H1 (cell line): Measurements from ENCODE around the gene HM13. TPM values are rescaled to one million over a fixed set of nuclear protein-coding genes. Genes with fewer than 3 reads are reported as not detected.

Experiments used
- CTCF ChIA-PET: fragments of 300-600 bp; sonication (Branson Sonifier 250); formaldehyde crosslinking; loops from one replicate; lab custom pipeline; 2021; ENCODE audit not compliant: partially characterized antibody; lab: Charles Lee
- POLR2A ChIA-PET: fragments of 300-600 bp; sonication (Branson Sonifier 250); formaldehyde crosslinking; loops from one replicate; lab custom pipeline; 2021; ENCODE audit warnings: inconsistent platforms; ENCODE audit not compliant: partially characterized antibody; lab: Charles Lee
- DNase-seq, 2 experiments: peaks; one replicate each; pipeline versions ENCODE4 v3.0.0 to v3.0.0-alpha.2; 2010 to 2022; ENCODE audit warnings: low spot score in 2 of 2, low read depth in 1 of 2, mixed read lengths in 1 of 2
- FAIRE-seq: peaks from 2 replicates; lab custom pipeline; 2011; peaks lifted over from hg19 to GRCh38; lab: Jason Lieb, UNC
- H2AFZ ChIP-seq: 2 replicates; pipeline ENCODE4 v1.8.1; 2012; ENCODE audit warnings: low read length, inconsistent platforms
- H2AK5ac ChIP-seq: 2 replicates; pipeline ENCODE4 v1.6.1; 2013; ENCODE audit warnings: low read depth, low read length
- H2BK120ac ChIP-seq: replicated peaks from 2 replicates; pipeline ENCODE3; 2013; ENCODE audit warnings: low read depth, low read length, inconsistent platforms
- H2BK12ac ChIP-seq: 2 replicates; pipeline ENCODE4 v1.6.1; 2013; ENCODE audit warnings: low read depth, low read length
- H2BK15ac ChIP-seq: 2 replicates; pipeline ENCODE4 v1.6.1; 2013; ENCODE audit warnings: low read length
- H2BK20ac ChIP-seq: 2 replicates; pipeline ENCODE4 v1.6.1; 2013; ENCODE audit warnings: low read length
- H2BK5ac ChIP-seq: 2 replicates; pipeline ENCODE4 v1.6.1; 2013; ENCODE audit warnings: low read depth, low read length
- H3K14ac ChIP-seq: 2 replicates; pipeline ENCODE4 v1.6.1; 2013; ENCODE audit warnings: inconsistent platforms; ENCODE audit not compliant: insufficient read length
- H3K18ac ChIP-seq: 2 replicates; pipeline ENCODE4 v1.6.1; 2013; ENCODE audit warnings: low read length; ENCODE audit errors: extremely low read depth
- H3K23ac ChIP-seq: 2 replicates; pipeline ENCODE4 v1.6.1; 2013; ENCODE audit warnings: inconsistent platforms; ENCODE audit not compliant: insufficient read length
- H3K23me2 ChIP-seq: 2 replicates; pipeline ENCODE4 v1.6.1; 2013; ENCODE audit warnings: low read depth, low read length
- H3K27ac ChIP-seq: 2 replicates; pipeline ENCODE4 v1.6.1; 2011; ENCODE audit warnings: low read depth, low read length, inconsistent platforms
- H3K27me3 ChIP-seq, 4 experiments: replicated peaks in 1 of 4; 1 replicate in 1 of 4; 2 replicates in 3 of 4; pipeline versions ENCODE4 v1.6.1 to v1.8.1; 2011 to 2013; ENCODE audit warnings: low read length in 3 of 4, mild to moderate bottlenecking in 3 of 4, inconsistent platforms in 2 of 4, mixed read lengths in 2 of 4, moderate library complexity in 1 of 4; ENCODE audit not compliant: control insufficient read depth in 3 of 4, insufficient read depth in 3 of 4; ENCODE audit errors: extremely low read depth in 1 of 4
- H3K36me3 ChIP-seq, 4 experiments: 2 replicates each; pipeline versions ENCODE4 v1.6.1 to v1.8.1; 2011 to 2013; ENCODE audit warnings: mild to moderate bottlenecking in 4 of 4, low read length in 3 of 4, moderate library complexity in 2 of 4, control low read depth in 1 of 4, inconsistent platforms in 1 of 4; ENCODE audit not compliant: insufficient read depth in 4 of 4, control insufficient read depth in 2 of 4
- H3K4ac ChIP-seq: replicated peaks from 2 replicates; pipeline ENCODE3; 2013; ENCODE audit warnings: low read length, low read depth, mixed read lengths, inconsistent platforms; ENCODE audit not compliant: insufficient read length
- H3K4me1 ChIP-seq, 4 experiments: replicated peaks in 1 of 4; 1 replicate in 1 of 4; 2 replicates in 3 of 4; pipeline versions ENCODE4 v1.6.1 to v1.8.1; 2011 to 2013; ENCODE audit warnings: low read length in 3 of 4, inconsistent platforms in 2 of 4, mixed read lengths in 1 of 4; ENCODE audit not compliant: insufficient read depth in 4 of 4, control insufficient read depth in 3 of 4
- H3K4me2 ChIP-seq, 2 experiments: 2 replicates each; pipeline versions ENCODE4 v1.6.1 to v1.8.1; 2011 to 2013; ENCODE audit warnings: low read depth in 2 of 2, low read length in 2 of 2, control low read depth in 1 of 2, inconsistent platforms in 1 of 2, mild to moderate bottlenecking in 1 of 2; ENCODE audit not compliant: insufficient read depth in 1 of 2
- H3K4me3 ChIP-seq, 4 experiments: fragments of 200-600, 300-600 bp in 1 of 4; sonication (generic), shearing (Covaris generic), sonication (Bioruptor Twin) in 1 of 4; 2 replicates each; pipeline versions ENCODE4 v1.5.1 to v1.8.1; 2011 to 2016; ENCODE audit warnings: low read length in 4 of 4, low read depth in 3 of 4, control low read depth in 2 of 4, inconsistent platforms in 2 of 4, mild to moderate bottlenecking in 2 of 4, mixed read lengths in 1 of 4, moderate library complexity in 1 of 4; ENCODE audit not compliant: insufficient read depth in 2 of 4; ENCODE audit errors: extremely low read depth in 1 of 4
- H3K56ac ChIP-seq: replicated peaks from 2 replicates; pipeline ENCODE3; 2013; ENCODE audit warnings: low read depth, mild to moderate bottlenecking, mixed read lengths, low read length, inconsistent platforms; ENCODE audit not compliant: insufficient read length
- H3K79me1 ChIP-seq: 2 replicates; pipeline ENCODE4 v1.6.1; 2013; ENCODE audit warnings: low read depth, low read length, control low read depth
- H3K79me2 ChIP-seq, 2 experiments: 2 replicates each; pipeline versions ENCODE4 v1.6.1 to v1.8.1; 2012 to 2013; ENCODE audit warnings: low read length in 2 of 2, mild to moderate bottlenecking in 2 of 2, inconsistent platforms in 1 of 2; ENCODE audit not compliant: insufficient read depth in 2 of 2, control insufficient read depth in 1 of 2
- H3K9ac ChIP-seq, 4 experiments: replicated peaks in 1 of 4; 1 replicate in 1 of 4; 2 replicates in 3 of 4; pipeline versions ENCODE4 v1.6.1 to v1.8.1; 2011 to 2013; ENCODE audit warnings: low read depth in 3 of 4, low read length in 3 of 4, control low read depth in 2 of 4, mild to moderate bottlenecking in 2 of 4, moderate library complexity in 2 of 4, inconsistent platforms in 1 of 4; ENCODE audit errors: extremely low read depth in 1 of 4
- H3K9me3 ChIP-seq, 2 experiments: 2 replicates each; pipeline versions ENCODE4 v1.6.1 to v1.8.1; 2012 to 2013; ENCODE audit warnings: mild to moderate bottlenecking in 2 of 2, moderate library complexity in 2 of 2, control low read depth in 1 of 2, inconsistent platforms in 1 of 2, low read depth in 1 of 2, low read length in 1 of 2, mixed read lengths in 1 of 2; ENCODE audit not compliant: insufficient read depth in 2 of 2
- H4K20me1 ChIP-seq, 2 experiments: replicated peaks in 1 of 2; 2 replicates each; pipeline versions ENCODE3 to v1.8.1; 2011 to 2013; ENCODE audit warnings: inconsistent platforms in 2 of 2, low read length in 2 of 2, mild to moderate bottlenecking in 1 of 2; ENCODE audit not compliant: insufficient read depth in 2 of 2, control insufficient read depth in 1 of 2
- H4K5ac ChIP-seq: 2 replicates; pipeline ENCODE4 v1.6.1; 2013; ENCODE audit warnings: low read length, low read depth, mixed read lengths, inconsistent platforms; ENCODE audit not compliant: insufficient read length
- H4K8ac ChIP-seq: 2 replicates; pipeline ENCODE4 v1.8.0; 2013; ENCODE audit warnings: mild to moderate bottlenecking, moderate library complexity, low read length, inconsistent platforms; ENCODE audit not compliant: insufficient read depth; ENCODE audit errors: extremely low read depth
- H4K91ac ChIP-seq: replicated peaks from 2 replicates; pipeline ENCODE3; 2013; ENCODE audit warnings: low read length, mixed read lengths, inconsistent platforms; ENCODE audit not compliant: insufficient read length
- BCL11A ChIP-seq, 2 experiments: IDR thresholded peaks; one replicate each; pipeline ENCODE4 v1.6.1; 2011; ENCODE audit warnings: low read depth in 2 of 2, low read length in 2 of 2, mild to moderate bottlenecking in 2 of 2
- CBX8 ChIP-seq: fragments of 300-800, 300-1000 bp; sonication (generic); IDR thresholded peaks from 2 replicates; pipeline ENCODE4 v1.7.1; 2016; ENCODE audit warnings: low read depth, low read length, borderline replicate concordance
- CHD1 ChIP-seq: IDR thresholded peaks from 2 replicates; pipeline ENCODE4 v1.6.1; 2012; ENCODE audit warnings: low read depth, low read length, improper control_type of control experiment
- CHD2 ChIP-seq: IDR thresholded peaks from 2 replicates; pipeline ENCODE4 v1.6.1; 2012; ENCODE audit warnings: low read length, improper control_type of control experiment
- JUN ChIP-seq: IDR thresholded peaks from 2 replicates; pipeline ENCODE4 v1.6.1; 2011; ENCODE audit warnings: low read depth, mild to moderate bottlenecking, improper control_type of control experiment, low read length
- MAFK ChIP-seq: IDR thresholded peaks from 2 replicates; pipeline ENCODE4 v1.6.1; 2012; ENCODE audit warnings: low read depth, mild to moderate bottlenecking, improper control_type of control experiment, low read length
- PHF8 ChIP-seq: fragments of 200-600 bp; sonication (generic); conservative IDR thresholded peaks from 2 replicates; pipeline ENCODE4 v1.7.1; 2012; ENCODE audit warnings: low read depth, mild to moderate bottlenecking, inconsistent platforms, low read length, moderate library complexity
- POLR2A ChIP-seq, 2 experiments: IDR thresholded peaks; 1 replicate in 1 of 2; 2 replicates in 1 of 2; pipeline ENCODE4 v1.6.1; 2011; ENCODE audit warnings: low read depth in 2 of 2, low read length in 2 of 2, mild to moderate bottlenecking in 2 of 2; ENCODE audit errors: control extremely low read depth in 1 of 2
- RXRA ChIP-seq: IDR thresholded peaks from 2 replicates; pipeline ENCODE4 v1.6.1; 2011; ENCODE audit warnings: low read depth, mild to moderate bottlenecking, low read length, moderate library complexity; ENCODE audit not compliant: insufficient read depth
- SIN3A ChIP-seq, 2 experiments: IDR thresholded peaks in 1 of 2; conservative IDR thresholded peaks in 1 of 2; 2 replicates each; pipeline ENCODE4 v1.6.1; 2011 to 2012; ENCODE audit warnings: low read length in 2 of 2, improper control_type of control experiment in 1 of 2, low read depth in 1 of 2, mild to moderate bottlenecking in 1 of 2
- SIRT6 ChIP-seq: IDR thresholded peaks from one replicate; pipeline ENCODE4 v1.7.1; 2012; ENCODE audit warnings: low read length, inconsistent platforms
- TAF1 ChIP-seq: IDR thresholded peaks from 2 replicates; pipeline ENCODE4 v1.6.1; 2011; ENCODE audit warnings: mild to moderate bottlenecking, low read depth, low read length
- TCF12 ChIP-seq: IDR thresholded peaks from 2 replicates; pipeline ENCODE4 v1.6.1; 2011; ENCODE audit warnings: low read depth, mild to moderate bottlenecking, low read length
- ZNF274 ChIP-seq: IDR thresholded peaks from 2 replicates; pipeline ENCODE4 v1.7.0; 2012; ENCODE audit warnings: low read length, borderline replicate concordance; ENCODE audit errors: extremely low read depth
- WGBS, 2 experiments: shearing (Covaris generic) in 1 of 2; methylation state at CpG; one replicate each; pipeline versions ENCODE4 v1.1.6 to v1.1.7; 2013 to 2015; ENCODE audit warnings: low lambda C conversion rate in 2 of 2, mixed read lengths in 2 of 2, inconsistent platforms in 1 of 2, low coverage in 1 of 2, missing lambda C conversion rate in 1 of 2; ENCODE audit not compliant: insufficient replicate concordance in 2 of 2, insufficient coverage in 1 of 2, insufficient read length in 1 of 2; ENCODE audit errors: extremely low coverage in 1 of 2, missing lambda C conversion rate in 1 of 2; 5-methylcytosine and 5-hydroxymethylcytosine counted together
- polyA plus RNA-seq, 7 experiments: library from polyadenylated mRNA; depleted of rRNA in 3 of 7; stranded (reverse) in 5 of 7; unstranded in 2 of 7; fragments of >200 nt in 5 of 7; fragments of 200-250 nt in 2 of 7; gene quantifications; 1 replicate in 5 of 7; 2 replicates in 1 of 7; 4 replicates in 1 of 7; pipeline versions ENCODE4 v1.2.1 to v1.2.3, GENCODE V29; 2011 to 2013; ENCODE audit warnings: missing spikeins in 2 of 7, mixed read lengths in 2 of 7
- total RNA-seq: library from RNA; stranded (reverse); fragmentation: NEBNext Ultra II Directional; extraction: Animal tissue kit (Norgen Biotek cat#: 25700); gene quantifications from 2 replicates; pipeline ENCODE4 v1.2.1, GENCODE V29; 2021

HM13 gene
- total and polyA plus RNA-seq, 2 of the 8 experiments (the other 6 are each of a cell fraction or from before 2014, with no cell fraction given) = 118 to 183 TPM

- Histone ChIP-seq H2BK20ac (no peak overlapping the region), H4K5ac (no peak overlapping the region), H2BK15ac (no peak overlapping the region), H2BK5ac (no peak overlapping the region), H3K9me3 (no peaks in the 10 kb centered on the region), H3K27me3 (no peaks in the 10 kb centered on the region), H3K23me2 (no peaks in the 10 kb centered on the region), H3K79me1 (no peaks in the 10 kb centered on the region), H3K4ac (no peak overlapping the region), H2AFZ (no peak overlapping the region), H3K18ac (no peak overlapping the region), H3K4me3 (no peak overlapping the region), H3K56ac (no peak overlapping the region), H3K27ac (peak overlapping the region; percentile 44; the same call in 1 of the 2 replicates), H4K91ac (no peak overlapping the region), H3K9ac (0 out of 7 replicates have a peak overlapping the region, but pooled peaks of 1 of the 4 experiments have one; percentile 3), H4K20me1 (peaks cover 2% of the 10 kb centered on the region in 2 experiments), H2AK5ac (no peak overlapping the region), H2BK12ac (no peak overlapping the region), H3K79me2 (no peaks in the 10 kb centered on the region), H3K23ac (no peak overlapping the region), H4K8ac (no peak overlapping the region), H3K36me3 (peaks cover 25 to 39% (median 37%) of the 10 kb centered on the region in 4 experiments), H3K14ac (no peak overlapping the region), H2BK120ac (no peak overlapping the region), H3K4me2 (no peak overlapping the region), H3K4me1 (peaks cover 0 to 6% (median under 1%) of the 10 kb centered on the region in 4 experiments; a peak in 3 of 7 replicates)
- peak in 1 of 2 experiments; percentile 86 for DNase-seq
- CTCF ChIA-PET = interaction anchor here (0.6 to 30.5 kb wide), 24 partner anchors 9 to 168 kb away, joined by 3 to 1559 read pairs (median 6); partner anchors contain the start of gene ID1
- FAIRE-seq = peak; percentile 98
- WGBS, 2 experiments = 45% methylated on average over 6 of the region's 6 CpGs; no CpG with 5 or more reads in 1 of the 2 experiments
- POLR2A ChIA-PET = interaction anchor here (1.1 to 24.3 kb wide), 8 partner anchors 9 to 47 kb away, joined by 3 to 1033 read pairs (median 11); partner anchors contain the start of gene ID1
- no peak for TF ChIP-seq TAF1
- no peak for TF ChIP-seq ZNF274
- no peak for TF ChIP-seq CHD1
- no peak for TF ChIP-seq CHD2
- no peak for TF ChIP-seq RXRA
- TF ChIP-seq POLR2A (IDR thresholded peaks at IDR 0.05; ENCODE audit: control extremely low read depth in 1 of 2, low read depth in 2 of 2, low read length in 2 of 2) = peak in 1 of 2 experiments; percentile 30; a peak in 2 of 3 replicates
- TF ChIP-seq BCL11A (IDR thresholded peaks at IDR 0.05; ENCODE audit: low read depth in 2 of 2, low read length in 2 of 2) = no peak
- no peak for TF ChIP-seq JUN
- TF ChIP-seq PHF8 = no peak
- TF ChIP-seq CBX8 = no peak
- TF ChIP-seq SIN3A (conservative IDR thresholded peaks at IDR 0.05 in 1 of 2, IDR thresholded peaks at IDR 0.05 in 1 of 2; ENCODE audit: low read depth in 1 of 2, low read length in 2 of 2) = no peak
- no peak for TF ChIP-seq SIRT6
- no peak for TF ChIP-seq TCF12
- peak; percentile 98 for TF ChIP-seq MAFK
Measured at GRCh38 chr20:31560094-31560745, 46.0 kb downstream of the HM13 start.
